ENCODE measurements around the gene MEI4. TPM values are rescaled to one million over a fixed set of nuclear protein-coding genes. Genes with fewer than 3 reads are reported as not detected.
"Not testable (repeated sequence)": the region's sequence is repeated elsewhere in the genome, so short reads cannot be mapped to it uniquely, and the experiment has no call there.

The MEI4 gene
- polyA plus RNA-seq, 1 experiment: not detected

GRCh38 chr6:77633993-77634715 is 18.7 kb upstream of the MEI4 start:
- Histone ChIP-seq H3K36me3 (ENCODE audit: control insufficient read depth, insufficient read depth, low read length) (no peaks in the 10 kb centered on the region), H3K27me3 (ENCODE audit: control insufficient read depth, insufficient read depth, low read length) (no peaks in the 10 kb centered on the region), H3K4me3 (ENCODE audit: low read depth, low read length) (no peak overlapping the region)
- CTCF ChIA-PET: no interaction called here
- DNase-seq (ENCODE audit: low read depth): no peak
- TF ChIP-seq, protein P1, sequence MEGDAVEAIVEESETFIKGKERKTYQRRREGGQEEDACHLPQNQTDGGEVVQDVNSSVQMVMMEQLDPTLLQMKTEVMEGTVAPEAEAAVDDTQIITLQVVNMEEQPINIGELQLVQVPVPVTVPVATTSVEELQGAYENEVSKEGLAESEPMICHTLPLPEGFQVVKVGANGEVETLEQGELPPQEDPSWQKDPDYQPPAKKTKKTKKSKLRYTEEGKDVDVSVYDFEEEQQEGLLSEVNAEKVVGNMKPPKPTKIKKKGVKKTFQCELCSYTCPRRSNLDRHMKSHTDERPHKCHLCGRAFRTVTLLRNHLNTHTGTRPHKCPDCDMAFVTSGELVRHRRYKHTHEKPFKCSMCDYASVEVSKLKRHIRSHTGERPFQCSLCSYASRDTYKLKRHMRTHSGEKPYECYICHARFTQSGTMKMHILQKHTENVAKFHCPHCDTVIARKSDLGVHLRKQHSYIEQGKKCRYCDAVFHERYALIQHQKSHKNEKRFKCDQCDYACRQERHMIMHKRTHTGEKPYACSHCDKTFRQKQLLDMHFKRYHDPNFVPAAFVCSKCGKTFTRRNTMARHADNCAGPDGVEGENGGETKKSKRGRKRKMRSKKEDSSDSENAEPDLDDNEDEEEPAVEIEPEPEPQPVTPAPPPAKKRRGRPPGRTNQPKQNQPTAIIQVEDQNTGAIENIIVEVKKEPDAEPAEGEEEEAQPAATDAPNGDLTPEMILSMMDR (IDR thresholded peaks at IDR 0.05; ENCODE audit: insufficient read depth, low read depth, low read length): no peak
- POLR2A ChIA-PET: no interaction called here

- CTCF ChIA-PET: no interaction called here
- no peak for DNase-seq (ENCODE audit: low read depth)
- Histone ChIP-seq H3K4me3 (ENCODE audit: low read depth, low read length) (no peak overlapping the region), H3K27me3 (ENCODE audit: control insufficient read depth, insufficient read depth, low read length) (no peaks in the 10 kb centered on the region), H3K36me3 (ENCODE audit: control insufficient read depth, insufficient read depth, low read length) (no peaks in the 10 kb centered on the region)
- TF ChIP-seq, protein P1 (IDR thresholded peaks at IDR 0.05; ENCODE audit: insufficient read depth, low read depth, low read length): no peak
- POLR2A ChIA-PET: no interaction called here
Measured at GRCh38 chr6:77638129-77638830, 14.6 kb upstream of the MEI4 start.

- H3K4me3 ChIP-seq (ENCODE audit: low read depth, low read length): no peak overlapping the region
- H3K36me3 ChIP-seq (ENCODE audit: control insufficient read depth, insufficient read depth, low read length): no peaks in the 10 kb centered on the region
- no peak for DNase-seq (ENCODE audit: low read depth)
- ChIA-PET CTCF (no interaction called here), POLR2A (no interaction called here)
- H3K27me3 ChIP-seq (ENCODE audit: control insufficient read depth, insufficient read depth, low read length): no peaks in the 10 kb centered on the region
- TF ChIP-seq, protein P1 (IDR thresholded peaks at IDR 0.05; ENCODE audit: insufficient read depth, low read depth, low read length): no peak
Measured at GRCh38 chr6:77644102-77644705, 8.6 kb upstream of the MEI4 start.

DNA sequence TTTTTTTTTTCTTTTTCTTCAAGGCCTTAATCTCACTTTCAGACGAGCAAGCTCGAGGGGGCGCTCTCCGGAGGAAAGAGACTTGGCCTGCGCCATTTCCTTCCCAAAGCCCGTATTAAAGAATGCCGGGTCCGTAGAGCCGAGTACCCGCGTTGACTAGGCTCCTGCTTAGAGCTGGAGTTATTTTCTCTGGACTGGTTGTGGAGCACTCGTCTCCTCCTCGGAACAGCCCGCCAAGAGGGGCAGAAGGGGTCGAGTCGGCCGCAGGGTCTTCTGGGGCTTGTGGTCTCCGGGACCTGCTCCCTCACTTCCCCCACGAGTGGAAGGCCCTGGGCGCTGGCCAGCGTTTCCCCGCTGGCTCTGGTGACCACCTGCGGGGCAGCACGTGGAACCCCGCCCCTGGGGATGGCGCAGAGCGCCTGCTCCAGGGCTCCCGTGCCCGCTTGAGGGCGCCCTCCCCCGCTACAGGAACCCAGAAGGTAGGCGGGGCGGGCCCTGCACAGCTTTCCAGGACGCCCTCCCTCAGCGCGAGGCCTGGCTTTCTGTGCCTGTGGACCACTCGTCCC is 2.7 kb upstream of the MEI4 start:
- DNase-seq (ENCODE audit: low read depth): no peak
- H3K4me3 ChIP-seq (ENCODE audit: low read depth, low read length): no peak overlapping the region
- ChIA-PET POLR2A (no interaction called here), CTCF (no interaction called here)
- TF ChIP-seq, protein P1 (IDR thresholded peaks at IDR 0.05; ENCODE audit: insufficient read depth, low read depth, low read length): no peak
- no peaks in the 10 kb centered on the region for H3K36me3 ChIP-seq (ENCODE audit: control insufficient read depth, insufficient read depth, low read length)
- no peaks in the 10 kb centered on the region for H3K27me3 ChIP-seq (ENCODE audit: control insufficient read depth, insufficient read depth, low read length)

GRCh38 chr6:77653816-77654215 is 977 bp downstream of the MEI4 start:
- Histone ChIP-seq H3K36me3 (ENCODE audit: control insufficient read depth, insufficient read depth, low read length) (no peaks in the 10 kb centered on the region), H3K27me3 (ENCODE audit: control insufficient read depth, insufficient read depth, low read length) (no peaks in the 10 kb centered on the region), H3K4me3 (ENCODE audit: low read depth, low read length) (no peak overlapping the region)
- CTCF ChIA-PET: no interaction called here
- TF ChIP-seq, protein P1 (IDR thresholded peaks at IDR 0.05; ENCODE audit: insufficient read depth, low read depth, low read length): no peak
- POLR2A ChIA-PET: no interaction called here
- no peak for DNase-seq (ENCODE audit: low read depth)

- CTCF ChIA-PET; DNase-seq (ENCODE audit: low read depth); POLR2A ChIA-PET; H3K27me3 ChIP-seq (ENCODE audit: control insufficient read depth, insufficient read depth, low read length); H3K36me3 ChIP-seq (ENCODE audit: control insufficient read depth, insufficient read depth, low read length); H3K4me3 ChIP-seq (ENCODE audit: low read depth, low read length): not testable (repeated sequence)
Measured at GRCh38 chr6:77655035-77655434, 2.2 kb downstream of the MEI4 start.
